SK-N-SH (cell line): ENCODE data around the gene POT1. TPM values are rescaled to one million over a fixed set of nuclear protein-coding genes. Genes with fewer than 3 reads are reported as not detected.

Experiments
- CTCF ChIA-PET: fragments of 300-600, 350-600 bp; formaldehyde crosslinking; extraction: SDS; loops from one replicate; lab custom pipeline; 2021; lab: Yijun Ruan, JAX
- POLR2A ChIA-PET: fragments of 350-600 bp; sonication (Branson Sonifier 250); formaldehyde crosslinking; extraction: SDS; loops from one replicate; lab custom pipeline; 2020; ENCODE audit warnings: antibody characterized with exemption, inconsistent platforms; lab: Yijun Ruan, JAX
- DNase-seq: peaks from one replicate; pipeline ENCODE4 v3.0.0; 2012
- H2AFZ ChIP-seq: fragments of 200-600 bp; sonication (generic); 2 replicates; pipeline ENCODE4 v1.8.1; 2016; ENCODE audit warnings: antibody characterized with exemption, mild to moderate bottlenecking, low read depth
- H3F3A ChIP-seq: fragments of 200-600 bp; sonication (generic); replicated peaks from 2 replicates; pipeline ENCODE3; 2016; ENCODE audit warnings: antibody characterized with exemption, mild to moderate bottlenecking; ENCODE audit not compliant: insufficient read depth
- H3K27ac ChIP-seq, 2 experiments: fragments of 200-500 bp in 1 of 2; fragments of 200-600 bp in 1 of 2; sonication (Bioruptor generic) in 1 of 2; sonication (generic), shearing (Covaris generic) in 1 of 2; 2 replicates each; pipeline versions ENCODE4 v1.5.1 to v1.6.1; 2014 to 2016; ENCODE audit warnings: low read depth in 2 of 2, inconsistent platforms in 1 of 2, low read length in 1 of 2, mild to moderate bottlenecking in 1 of 2, mixed read lengths in 1 of 2
- H3K27me3 ChIP-seq: fragments of 200-600 bp; sonication (generic), shearing (Covaris generic); 2 replicates; pipeline ENCODE4 v1.6.1; 2016; ENCODE audit warnings: mixed run types; ENCODE audit not compliant: insufficient read depth
- H3K36me3 ChIP-seq, 2 experiments: fragments of 200-500 bp in 1 of 2; fragments of 200-600 bp in 1 of 2; sonication (Bioruptor generic) in 1 of 2; sonication (generic) in 1 of 2; replicated peaks in 1 of 2; 2 replicates each; pipeline versions ENCODE3 to v1.5.1; 2014 to 2016; ENCODE audit warnings: low read length in 1 of 2, mild to moderate bottlenecking in 1 of 2; ENCODE audit not compliant: insufficient read depth in 2 of 2, control insufficient read depth in 1 of 2
- H3K4me1 ChIP-seq, 2 experiments: fragments of 200-500 bp in 1 of 2; fragments of 200-600 bp in 1 of 2; sonication (Bioruptor generic) in 1 of 2; sonication (generic), shearing (Covaris generic) in 1 of 2; 2 replicates each; pipeline versions ENCODE4 v1.5.1 to v1.6.1; 2014 to 2016; ENCODE audit warnings: low read depth in 1 of 2, low read length in 1 of 2, mixed run types in 1 of 2; ENCODE audit not compliant: insufficient read depth in 2 of 2, control insufficient read depth in 1 of 2
- H3K4me2 ChIP-seq: fragments of 200-600 bp; sonication (generic), shearing (Covaris generic); 2 replicates; pipeline ENCODE4 v1.6.1; 2017; ENCODE audit warnings: mixed run types
- H3K4me3 ChIP-seq, 2 experiments: fragments of 200-500 bp in 1 of 2; fragments of 200-600 bp in 1 of 2; sonication (Bioruptor generic) in 1 of 2; sonication (generic), shearing (Covaris generic) in 1 of 2; 2 replicates each; pipeline versions ENCODE4 v1.5.1 to v1.8.1; 2014 to 2016; ENCODE audit warnings: low read depth in 2 of 2, inconsistent platforms in 1 of 2, low read length in 1 of 2, mild to moderate bottlenecking in 1 of 2, mixed read lengths in 1 of 2, moderate library complexity in 1 of 2
- H3K79me2 ChIP-seq: fragments of 200-600 bp; sonication (generic); 2 replicates; pipeline ENCODE4 v1.8.1; 2017; ENCODE audit warnings: mild to moderate bottlenecking; ENCODE audit not compliant: insufficient read depth
- H3K9ac ChIP-seq: fragments of 200-600 bp; sonication (generic); 2 replicates; pipeline ENCODE4 v1.6.1; 2017; ENCODE audit warnings: mixed run types
- H3K9me2 ChIP-seq: fragments of 200-600 bp; sonication (generic); 2 replicates; pipeline ENCODE4 v1.6.1; 2017; ENCODE audit warnings: mixed run types
- H3K9me3 ChIP-seq: fragments of 200-600 bp; sonication (generic); 2 replicates; pipeline ENCODE4 v1.6.1; 2017; ENCODE audit warnings: mixed run types, mild to moderate bottlenecking, moderate library complexity
- H4K20me1 ChIP-seq: fragments of 200-600 bp; sonication (generic); 2 replicates; pipeline ENCODE4 v1.6.1; 2017; ENCODE audit warnings: mild to moderate bottlenecking, mixed run types; ENCODE audit not compliant: insufficient read depth
- CHD2 ChIP-seq: fragments of 150-350 bp; IDR thresholded peaks from 2 replicates; pipeline ENCODE4 v1.6.1; 2018; ENCODE audit warnings: low read length; ENCODE audit not compliant: partially characterized antibody
- CTCF ChIP-seq: fragments of 200-600 bp; sonication (generic); IDR thresholded peaks from 2 replicates; pipeline ENCODE4 v1.6.1; 2017; ENCODE audit warnings: antibody characterized with exemption, mild to moderate bottlenecking, moderate library complexity
- ELF1 ChIP-seq: IDR thresholded peaks from 2 replicates; pipeline ENCODE4 v1.4.0; 2012
- EP300 ChIP-seq, 2 experiments: IDR thresholded peaks; 2 replicates each; pipeline versions ENCODE4 v1.4.0 to v1.6.1; 2012; ENCODE audit warnings: borderline replicate concordance in 1 of 2, low read depth in 1 of 2, low read length in 1 of 2
- FOXJ3 ChIP-seq: sonication (generic); formaldehyde crosslinking; IDR thresholded peaks from 2 replicates; pipeline ENCODE4 v1.5.1; 2020; ENCODE audit warnings: mild to moderate bottlenecking, missing genetic modification reagents
- FOXM1 ChIP-seq: IDR thresholded peaks from 2 replicates; pipeline ENCODE4 v1.4.0; 2012; ENCODE audit warnings: low read depth, mild to moderate bottlenecking
- JUND ChIP-seq: IDR thresholded peaks from 2 replicates; pipeline ENCODE4 v1.4.0; 2012
- MXI1 ChIP-seq: IDR thresholded peaks from 2 replicates; pipeline ENCODE4 v1.6.1; 2012; ENCODE audit warnings: mild to moderate bottlenecking, low read depth, low read length, improper control_type of control experiment
- NRF1 ChIP-seq: IDR thresholded peaks from 2 replicates; pipeline ENCODE4 v1.6.1; 2012; ENCODE audit warnings: low read depth, mild to moderate bottlenecking, low read length
- RAD21 ChIP-seq: IDR thresholded peaks from 2 replicates; pipeline ENCODE4 v1.6.1; 2012; ENCODE audit warnings: mild to moderate bottlenecking, low read length
- RCOR1 ChIP-seq: fragments of 150-350 bp; IDR thresholded peaks from 2 replicates; pipeline ENCODE4 v1.6.1; 2017; ENCODE audit warnings: antibody characterized with exemption, low read length
- RXRA ChIP-seq: IDR thresholded peaks from 2 replicates; pipeline ENCODE4 v1.4.0; 2012; ENCODE audit warnings: low read depth, mild to moderate bottlenecking, borderline replicate concordance
- SIN3A ChIP-seq: IDR thresholded peaks from 2 replicates; pipeline ENCODE4 v1.6.1; 2012; ENCODE audit warnings: low read depth, mild to moderate bottlenecking, low read length, moderate library complexity, borderline replicate concordance
- SMC3 ChIP-seq: IDR thresholded peaks from 2 replicates; pipeline ENCODE4 v1.6.1; 2012; ENCODE audit warnings: low read depth, low read length, improper control_type of control experiment
- TAF1 ChIP-seq: IDR thresholded peaks from 2 replicates; pipeline ENCODE4 v1.6.1; 2012; ENCODE audit warnings: low read depth, mild to moderate bottlenecking, low read length, moderate library complexity, borderline replicate concordance
- TCF12 ChIP-seq: IDR thresholded peaks from 2 replicates; pipeline ENCODE4 v1.4.0; 2012
- YY1 ChIP-seq: IDR thresholded peaks from 2 replicates; pipeline ENCODE4 v1.4.0; 2012; ENCODE audit warnings: low read depth, mild to moderate bottlenecking
- WGBS: methylation state at CpG from one replicate; pipeline ENCODE4 v1.1.6; 2017; ENCODE audit warnings: low lambda C conversion rate; 5-methylcytosine and 5-hydroxymethylcytosine counted together
- polyA plus RNA-seq, 3 experiments: library from polyadenylated mRNA; depleted of rRNA; stranded (reverse); fragments of >200 nt; gene quantifications; 2 replicates each; pipeline ENCODE4 v1.2.3, GENCODE V29; 2012
- TF ChIP-seq, protein P1 (sequence below): IDR thresholded peaks from 2 replicates; pipeline ENCODE4; 2012
- TF ChIP-seq, protein P2 (sequence below): fragments of 150-350 bp; IDR thresholded peaks from 2 replicates; pipeline ENCODE4 v1.6.1; 2016; ENCODE audit warnings: mild to moderate bottlenecking, low read depth, low read length

The POT1 gene
- polyA plus RNA-seq, 1 of the 3 experiments (the other 2 are of a cell fraction): 18.1 TPM

DNA sequence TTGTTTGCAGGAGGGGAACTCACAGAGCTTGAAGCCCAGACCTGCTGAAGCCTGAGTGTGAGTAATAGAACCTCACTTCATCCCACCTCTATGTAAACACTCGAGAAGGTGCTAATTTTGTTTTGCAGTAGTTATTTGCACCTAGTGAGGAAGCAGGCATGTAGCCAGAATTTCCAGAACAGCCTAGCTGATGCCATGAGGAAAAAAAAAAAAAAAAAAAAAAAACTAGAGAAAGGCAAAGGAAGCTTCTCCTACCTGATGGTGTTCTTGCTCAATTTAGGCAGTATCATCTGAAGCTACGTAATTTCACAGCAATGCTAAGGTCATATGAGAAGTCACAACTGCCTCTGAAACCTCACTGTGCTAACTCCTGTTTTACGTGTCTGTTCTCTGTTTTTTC lies 150.4 kb downstream of the POT1 start:
- H3K4me3 ChIP-seq: no peak overlapping the region
- WGBS: 48% methylated on average over 3 of the region's 3 CpGs
- H2AFZ ChIP-seq: no peak overlapping the region
- H3K9me2 ChIP-seq: no peaks in the 10 kb centered on the region
- TF ChIP-seq RAD21: no peak
- no peak for TF ChIP-seq EP300 (IDR thresholded peaks at IDR 0.05; ENCODE audit: borderline replicate concordance in 1 of 2, low read depth in 1 of 2, low read length in 1 of 2)
- no peak overlapping the region for H3K9ac ChIP-seq
- H3K27me3 ChIP-seq: no peaks in the 10 kb centered on the region
- H3K79me2 ChIP-seq: no peaks in the 10 kb centered on the region
- ChIA-PET POLR2A (interaction anchor here (0.6 kb wide), 1 partner anchor 1245 kb away, joined by 3 read pairs; the partner anchor contains the start of gene IQUB), CTCF (interaction anchor here (1.1 kb wide), 1 partner anchor 13 kb away, joined by 3 read pairs; the partner anchor contains the start of gene GPR37)
- H3K9me3 ChIP-seq: no peaks in the 10 kb centered on the region
- H3K4me2 ChIP-seq: no peak overlapping the region
- no peak overlapping the region for H3K27ac ChIP-seq
- H3K36me3 ChIP-seq: no peaks in the 10 kb centered on the region
- H4K20me1 ChIP-seq: no peaks in the 10 kb centered on the region
- DNase-seq: no peak
- H3F3A ChIP-seq: no peaks in the 10 kb centered on the region
- no peaks in the 10 kb centered on the region for H3K4me1 ChIP-seq

DNA sequence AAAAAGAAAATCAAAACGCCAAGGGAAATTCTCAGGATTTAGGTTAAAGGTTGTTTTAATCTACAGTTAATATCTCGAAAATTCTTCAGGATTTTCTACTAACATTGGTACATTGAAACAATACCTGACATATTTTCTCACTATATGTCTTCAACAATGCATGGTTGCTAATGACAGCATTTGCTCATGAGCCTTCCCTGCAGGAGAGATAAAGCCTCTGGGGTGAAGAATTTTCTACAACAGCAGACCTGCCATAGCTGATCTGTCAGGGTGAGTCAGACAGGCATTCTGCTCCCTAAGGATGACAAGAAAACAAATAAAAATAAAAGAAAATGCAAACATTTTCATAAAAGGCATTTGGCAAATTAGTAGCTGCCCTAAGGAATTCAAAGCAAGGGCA lies 152.4 kb downstream of the POT1 start:
- CTCF ChIA-PET: interaction anchor here (1.0 to 2.2 kb wide), 5 partner anchors 8 to 115 kb away, joined by 3 to 17 read pairs (median 4); partner anchors contain the start of gene GPR37

DNA sequence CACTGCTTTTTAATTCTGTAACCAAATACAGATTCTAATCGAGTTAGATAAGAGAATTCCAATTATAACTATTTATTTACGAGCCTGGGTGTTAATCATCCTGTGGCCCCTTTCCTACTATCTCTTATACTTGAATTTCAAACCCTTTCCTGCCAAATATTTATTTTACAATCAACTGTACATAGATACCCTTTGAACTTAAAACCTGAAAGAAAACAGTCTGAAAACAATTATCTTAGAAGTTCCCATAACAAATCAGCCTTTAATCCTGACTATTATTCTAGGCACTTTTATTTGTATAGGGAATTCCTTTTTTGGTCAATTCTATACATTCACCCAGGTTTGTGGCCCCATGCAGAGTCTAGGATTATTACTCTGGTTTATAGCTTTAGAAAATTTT lies 153.5 kb downstream of the POT1 start:
- ChIA-PET CTCF (interaction anchor here (0.7 to 2.2 kb wide), 3 partner anchors 9 to 1049 kb away, joined by 3 to 17 read pairs (median 11); partner anchors contain the start of gene GPR37), POLR2A (no interaction called here)
- TF ChIP-seq FOXM1: no peak
- TF ChIP-seq, protein P1, sequence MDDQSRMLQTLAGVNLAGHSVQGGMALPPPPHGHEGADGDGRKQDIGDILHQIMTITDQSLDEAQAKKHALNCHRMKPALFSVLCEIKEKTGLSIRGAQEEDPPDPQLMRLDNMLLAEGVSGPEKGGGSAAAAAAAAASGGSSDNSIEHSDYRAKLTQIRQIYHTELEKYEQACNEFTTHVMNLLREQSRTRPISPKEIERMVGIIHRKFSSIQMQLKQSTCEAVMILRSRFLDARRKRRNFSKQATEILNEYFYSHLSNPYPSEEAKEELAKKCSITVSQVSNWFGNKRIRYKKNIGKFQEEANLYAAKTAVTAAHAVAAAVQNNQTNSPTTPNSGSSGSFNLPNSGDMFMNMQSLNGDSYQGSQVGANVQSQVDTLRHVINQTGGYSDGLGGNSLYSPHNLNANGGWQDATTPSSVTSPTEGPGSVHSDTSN: no peak
- TF ChIP-seq, protein P2, sequence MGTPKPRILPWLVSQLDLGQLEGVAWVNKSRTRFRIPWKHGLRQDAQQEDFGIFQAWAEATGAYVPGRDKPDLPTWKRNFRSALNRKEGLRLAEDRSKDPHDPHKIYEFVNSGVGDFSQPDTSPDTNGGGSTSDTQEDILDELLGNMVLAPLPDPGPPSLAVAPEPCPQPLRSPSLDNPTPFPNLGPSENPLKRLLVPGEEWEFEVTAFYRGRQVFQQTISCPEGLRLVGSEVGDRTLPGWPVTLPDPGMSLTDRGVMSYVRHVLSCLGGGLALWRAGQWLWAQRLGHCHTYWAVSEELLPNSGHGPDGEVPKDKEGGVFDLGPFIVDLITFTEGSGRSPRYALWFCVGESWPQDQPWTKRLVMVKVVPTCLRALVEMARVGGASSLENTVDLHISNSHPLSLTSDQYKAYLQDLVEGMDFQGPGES: no peak
- no peak for TF ChIP-seq RXRA
- no peak for TF ChIP-seq CTCF
- no peak for TF ChIP-seq YY1
- no peak for TF ChIP-seq SMC3
- no peak for TF ChIP-seq CHD2
- TF ChIP-seq JUND: no peak
- TF ChIP-seq NRF1: no peak
- no peak for TF ChIP-seq FOXJ3
- no peak for TF ChIP-seq ELF1
- TF ChIP-seq RCOR1: no peak
- no peak for TF ChIP-seq SIN3A
- no peak for TF ChIP-seq TAF1
- TF ChIP-seq EP300 (IDR thresholded peaks at IDR 0.05; ENCODE audit: borderline replicate concordance in 1 of 2, low read depth in 1 of 2, low read length in 1 of 2): no peak
- 28% methylated on average over 2 of the region's 2 CpGs for WGBS
- Histone ChIP-seq H3K4me3 (no peak overlapping the region), H3K36me3 (no peaks in the 10 kb centered on the region), H3K4me1 (no peaks in the 10 kb centered on the region), H3K9ac (no peak overlapping the region), H3K4me2 (no peak overlapping the region), H4K20me1 (no peaks in the 10 kb centered on the region), H3K27ac (no peak overlapping the region), H3F3A (no peaks in the 10 kb centered on the region), H2AFZ (no peak overlapping the region), H3K79me2 (no peaks in the 10 kb centered on the region), H3K9me3 (no peaks in the 10 kb centered on the region), H3K9me2 (no peaks in the 10 kb centered on the region), H3K27me3 (no peaks in the 10 kb centered on the region)
- DNase-seq: no peak

More for the DNA sequence above, 152.4 kb downstream of the POT1 start:
- H3K79me2 ChIP-seq: no peaks in the 10 kb centered on the region
- H3K27ac ChIP-seq: no peak overlapping the region
- no peaks in the 10 kb centered on the region for H4K20me1 ChIP-seq
- no peak overlapping the region for H2AFZ ChIP-seq
- TF ChIP-seq MXI1 (no peak), TCF12 (no peak), FOXM1 (no peak)
- TF ChIP-seq, all 33 proteins: peak for 0
- no peaks in the 10 kb centered on the region for H3F3A ChIP-seq
- POLR2A ChIA-PET: no interaction called here
- H3K27me3 ChIP-seq: no peaks in the 10 kb centered on the region
- WGBS: 50% methylated on average over 2 of the region's 2 CpGs
- DNase-seq: no peak
- no peaks in the 10 kb centered on the region for H3K9me2 ChIP-seq
- no peak overlapping the region for H3K9ac ChIP-seq
- H3K9me3 ChIP-seq: no peaks in the 10 kb centered on the region
- H3K36me3 ChIP-seq: no peaks in the 10 kb centered on the region
- no peak overlapping the region for H3K4me3 ChIP-seq
- H3K4me1 ChIP-seq: no peaks in the 10 kb centered on the region
- no peak overlapping the region for H3K4me2 ChIP-seq
